Gastroesophageal sphincter (tissue), 3 donors: ENCODE measurements around the gene CP.

Experiments
- POLR2A ChIP-seq, 2 donors: fragments of 450-650 bp; IDR thresholded peaks; one replicate each; pipeline ENCODE4 v1.6.1; 2017; ENCODE audit warnings: antibody characterized with exemption in 2 of 2, mild to moderate bottlenecking in 2 of 2, moderate library complexity in 1 of 2
- TF ChIP-seq, protein P1 (sequence below), 4 experiments: fragments of 200-600 bp in 2 of 4; fragments of 450-650 bp in 2 of 4; sonication (generic) in 1 of 4; IDR thresholded peaks; one replicate each; pipeline ENCODE4 v1.5.1; 2017 to 2019; ENCODE audit warnings: antibody characterized with exemption in 4 of 4, mild to moderate bottlenecking in 2 of 4, moderate library complexity in 2 of 4

DNA sequence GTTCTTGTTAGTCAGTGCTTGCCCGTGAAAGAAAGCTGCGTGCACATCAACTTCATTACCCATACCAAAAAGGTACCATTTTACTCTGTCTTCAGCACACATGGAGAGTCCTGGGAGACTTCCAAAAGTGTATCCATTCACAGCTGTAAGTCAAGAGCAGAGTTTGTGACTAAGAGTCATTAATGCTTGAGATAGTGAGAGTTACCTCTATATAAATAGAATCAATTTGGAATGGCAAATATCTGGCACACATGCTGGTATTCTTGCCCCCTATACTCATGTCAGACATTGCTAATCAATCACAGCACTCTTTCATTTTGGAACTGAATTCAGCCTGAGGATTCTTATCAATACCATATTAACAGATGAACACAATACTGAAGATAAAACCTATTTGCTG lies 14.2 kb downstream of the CP start:
- TF ChIP-seq, protein P1, sequence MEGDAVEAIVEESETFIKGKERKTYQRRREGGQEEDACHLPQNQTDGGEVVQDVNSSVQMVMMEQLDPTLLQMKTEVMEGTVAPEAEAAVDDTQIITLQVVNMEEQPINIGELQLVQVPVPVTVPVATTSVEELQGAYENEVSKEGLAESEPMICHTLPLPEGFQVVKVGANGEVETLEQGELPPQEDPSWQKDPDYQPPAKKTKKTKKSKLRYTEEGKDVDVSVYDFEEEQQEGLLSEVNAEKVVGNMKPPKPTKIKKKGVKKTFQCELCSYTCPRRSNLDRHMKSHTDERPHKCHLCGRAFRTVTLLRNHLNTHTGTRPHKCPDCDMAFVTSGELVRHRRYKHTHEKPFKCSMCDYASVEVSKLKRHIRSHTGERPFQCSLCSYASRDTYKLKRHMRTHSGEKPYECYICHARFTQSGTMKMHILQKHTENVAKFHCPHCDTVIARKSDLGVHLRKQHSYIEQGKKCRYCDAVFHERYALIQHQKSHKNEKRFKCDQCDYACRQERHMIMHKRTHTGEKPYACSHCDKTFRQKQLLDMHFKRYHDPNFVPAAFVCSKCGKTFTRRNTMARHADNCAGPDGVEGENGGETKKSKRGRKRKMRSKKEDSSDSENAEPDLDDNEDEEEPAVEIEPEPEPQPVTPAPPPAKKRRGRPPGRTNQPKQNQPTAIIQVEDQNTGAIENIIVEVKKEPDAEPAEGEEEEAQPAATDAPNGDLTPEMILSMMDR (IDR thresholded peaks at IDR 0.05): no peak
- no peak for TF ChIP-seq POLR2A (IDR thresholded peaks at IDR 0.05)
